Right kidney (tissue), 1 donor: ENCODE results near the gene ORC1.
A peak's percentile ranks its signal among the peaks of the same experiment; 100 is the strongest.
"Not testable (repeated sequence)": the region's sequence is repeated elsewhere in the genome, so short reads cannot be mapped to it uniquely, and the experiment has no call there.

Experiments used
- DNase-seq: peaks from one replicate; pipeline ENCODE4 v3.0.0-alpha.2; 2016

ORC1 gene

GRCh38 chr1:52386458-52386857, 17.8 kb downstream of the ORC1 start:
- DNase-seq: no peak

GRCh38 chr1:52385376-52385775, 18.8 kb downstream of the ORC1 start:
- no peak for DNase-seq

- not testable (repeated sequence) for DNase-seq
These were observed 34.4 kb downstream of the ORC1 start for GRCh38 chr1:52369851-52370250.

GRCh38 chr1:52368383-52369172, 35.6 kb downstream of the ORC1 start:
- peak; percentile 84 for DNase-seq

- no peak for DNase-seq
These were observed 37.0 kb downstream of the ORC1 start for GRCh38 chr1:52367272-52367671.

GRCh38 chr1:52366517-52366827, 37.8 kb downstream of the ORC1 start:
- DNase-seq: no peak

GRCh38 chr1:52365746-52366516, 38.3 kb downstream of the ORC1 start, which contains the start of gene CC2D1B:
CC2D1B (minus strand) TSS chr1:52366205; CDS start chr1:52364620, 1,585 bp downstream.
- peak; percentile 97 for DNase-seq

- no peak for DNase-seq
These were observed 39.0 kb downstream of the ORC1 start for GRCh38 chr1:52365071-52365745.

GRCh38 chr1:52364235-52364839, 39.9 kb downstream of the ORC1 start:
- DNase-seq: no peak

GRCh38 chr1:52360595-52360968, 43.6 kb downstream of the ORC1 start:
- DNase-seq: no peak

- DNase-seq: no peak
These were observed 44.3 kb downstream of the ORC1 start for GRCh38 chr1:52359676-52360594.

GRCh38 chr1:52358851-52359497, 45.2 kb downstream of the ORC1 start:
- no peak for DNase-seq

GRCh38 chr1:52357397-52357796, 46.8 kb downstream of the ORC1 start:
- DNase-seq: no peak

- DNase-seq: no peak
These were observed 47.3 kb downstream of the ORC1 start for GRCh38 chr1:52356818-52357355.

GRCh38 chr1:52355847-52356505, 48.2 kb downstream of the ORC1 start:
- DNase-seq: no peak

GRCh38 chr1:52355436-52355835, 48.8 kb downstream of the ORC1 start:
- DNase-seq: no peak

GRCh38 chr1:52352690-52353089, 51.5 kb downstream of the ORC1 start:
- DNase-seq: no peak

- DNase-seq: no peak
These were observed 55.4 kb downstream of the ORC1 start for GRCh38 chr1:52348704-52349300.

GRCh38 chr1:52346653-52347052, 57.6 kb downstream of the ORC1 start:
- DNase-seq: no peak

GRCh38 chr1:52345252-52345651, 59.0 kb downstream of the ORC1 start:
- DNase-seq: no peak
